Measurements from ENCODE around the gene RC3H1.
"Not testable (repeated sequence)": the region's sequence is repeated elsewhere in the genome, so short reads cannot be mapped to it uniquely, and the experiment has no call there.

Gene RC3H1

GRCh38 chr1:174031099-174031498 is 8.9 kb upstream of the RC3H1 start:
- DNase-seq (ENCODE audit: extremely low read depth in 1 of 2, low read depth in 1 of 2), result no peak

DNA sequence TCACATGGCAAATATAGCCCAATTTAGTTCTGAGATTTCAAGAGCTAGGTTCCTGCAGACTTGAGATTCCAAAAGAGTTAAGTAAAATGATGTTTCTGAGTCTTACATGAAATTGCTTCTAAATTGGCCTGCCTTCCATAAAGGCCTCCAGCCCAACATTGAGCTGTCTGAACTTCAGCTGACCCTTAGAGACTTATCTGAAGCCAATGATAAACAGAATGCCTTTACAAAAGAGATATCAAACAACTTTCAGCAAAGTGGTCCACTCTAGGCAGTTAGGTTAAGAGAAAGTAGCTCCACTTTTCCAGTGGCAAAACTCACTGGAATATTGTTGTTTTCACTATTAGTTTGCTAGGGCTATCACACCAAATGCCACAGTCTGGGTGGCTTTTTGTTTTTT is 6.3 kb upstream of the RC3H1 start:
- no peak for DNase-seq (ENCODE audit: extremely low read depth in 1 of 2, low read depth in 1 of 2)

DNA sequence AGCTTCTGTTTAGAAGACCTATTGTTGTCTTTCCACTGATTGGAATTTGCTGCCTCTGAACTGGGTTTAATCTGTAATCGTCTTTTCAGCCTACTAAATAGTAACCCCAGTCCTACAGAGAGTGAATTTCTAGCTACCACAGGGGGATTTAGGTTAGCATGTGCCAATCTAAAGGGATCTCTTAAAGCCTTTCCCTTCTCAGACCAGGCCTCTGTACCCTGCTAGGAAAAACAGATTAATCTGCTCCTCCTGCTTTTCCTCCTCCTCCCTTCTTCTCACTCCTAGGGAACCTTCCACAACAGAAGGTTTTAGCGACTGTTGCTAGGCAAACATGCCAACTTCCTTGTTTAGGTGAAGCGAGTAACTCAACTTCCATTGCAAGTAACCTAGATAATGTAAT is 1.3 kb upstream of the RC3H1 start:
- no peak for DNase-seq (ENCODE audit: extremely low read depth in 1 of 2, low read depth in 1 of 2)

DNA sequence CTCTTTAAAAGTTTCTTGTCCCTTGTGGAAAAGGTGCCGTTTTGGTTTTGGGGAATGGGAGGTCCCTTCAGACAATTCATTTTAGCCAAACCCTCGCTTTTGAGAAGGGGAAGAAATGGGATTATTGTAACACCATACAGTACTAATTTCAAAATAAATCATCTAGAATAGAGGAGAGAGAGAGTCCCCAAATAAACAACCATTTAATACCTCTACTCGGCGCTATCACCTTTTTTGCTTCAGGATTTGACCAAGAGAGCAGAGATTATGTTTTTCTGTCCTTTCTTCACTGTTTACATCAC is 770 bp upstream of the RC3H1 start:
- DNase-seq (ENCODE audit: extremely low read depth in 1 of 2, low read depth in 1 of 2), result no peak

GRCh38 chr1:174021591-174022079 is 522 bp downstream of the RC3H1 start:
- peak in 1 of 2 donors; percentile 15 for DNase-seq (ENCODE audit: extremely low read depth in 1 of 2, low read depth in 1 of 2)

- DNase-seq (ENCODE audit: extremely low read depth in 1 of 2, low read depth in 1 of 2), result no peak
These were observed 3.6 kb downstream of the RC3H1 start for GRCh38 chr1:174018565-174018964.

GRCh38 chr1:174017231-174017970 is 4.8 kb downstream of the RC3H1 start:
- no peak for DNase-seq (ENCODE audit: extremely low read depth in 1 of 2, low read depth in 1 of 2)

- DNase-seq (ENCODE audit: extremely low read depth in 1 of 2, low read depth in 1 of 2), result no peak
These were observed 8.2 kb downstream of the RC3H1 start for GRCh38 chr1:174013864-174014418.

DNA sequence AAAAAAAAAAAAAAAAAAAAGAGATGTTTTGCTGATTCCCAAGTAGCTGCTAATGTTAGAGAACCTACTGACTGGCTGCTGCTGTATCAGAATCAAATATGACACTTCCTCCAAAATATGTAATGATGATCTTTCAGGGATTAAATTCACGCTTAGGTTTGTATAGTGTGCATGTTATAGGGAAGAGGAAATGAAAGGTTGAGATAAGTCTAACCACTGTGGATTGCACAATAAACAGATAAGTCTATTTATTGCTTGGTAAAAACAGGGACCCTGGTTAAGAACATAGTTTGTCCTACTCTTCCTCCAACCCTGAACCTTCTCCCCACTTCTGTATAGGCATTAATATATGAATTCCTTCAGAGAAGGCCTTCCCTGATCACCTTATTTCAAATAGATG is 13.2 kb downstream of the RC3H1 start:
- DNase-seq (ENCODE audit: extremely low read depth in 1 of 2, low read depth in 1 of 2), result no peak

DNA sequence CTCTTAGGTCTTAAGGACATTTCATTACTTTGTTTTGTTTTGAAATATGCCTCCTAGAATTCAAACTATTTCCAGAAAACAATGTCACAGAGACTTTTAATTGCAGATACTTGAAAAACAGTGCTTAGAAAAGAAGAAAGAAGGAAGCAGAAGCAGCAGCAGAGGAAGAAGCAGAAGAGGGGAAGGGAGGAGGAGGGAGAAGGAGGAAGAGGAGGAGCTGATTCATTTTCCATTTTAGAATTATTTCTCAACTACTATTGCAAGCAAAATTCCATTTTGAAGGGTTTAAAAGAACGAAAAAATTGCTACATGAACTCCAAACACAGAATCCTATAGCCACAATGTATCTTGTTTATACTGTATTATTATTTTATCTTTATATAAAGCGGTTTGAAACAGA is 13.9 kb downstream of the RC3H1 start:
- DNase-seq (ENCODE audit: extremely low read depth in 1 of 2, low read depth in 1 of 2), result no peak

DNA sequence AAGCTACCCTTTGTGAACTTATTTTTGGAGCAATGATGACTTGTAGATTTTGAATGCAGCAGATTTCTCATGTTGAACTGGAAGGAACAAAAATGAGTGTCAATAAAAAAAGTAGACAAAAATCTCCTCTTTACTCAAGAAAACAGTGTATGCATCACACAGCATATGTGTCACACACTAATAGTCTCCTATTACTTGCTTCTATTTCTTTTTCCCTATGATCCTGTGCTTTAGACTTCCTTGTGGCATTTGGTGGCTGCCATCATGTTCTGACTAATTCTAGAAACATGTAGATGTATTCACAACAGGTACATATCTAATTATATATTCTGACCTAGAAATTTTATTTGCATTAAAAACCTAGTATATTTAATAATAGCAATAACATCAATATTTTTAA is 14.3 kb downstream of the RC3H1 start:
- no peak for DNase-seq (ENCODE audit: extremely low read depth in 1 of 2, low read depth in 1 of 2)

GRCh38 chr1:174005032-174005431 is 17.1 kb downstream of the RC3H1 start:
- no peak for DNase-seq (ENCODE audit: extremely low read depth in 1 of 2, low read depth in 1 of 2)

DNA sequence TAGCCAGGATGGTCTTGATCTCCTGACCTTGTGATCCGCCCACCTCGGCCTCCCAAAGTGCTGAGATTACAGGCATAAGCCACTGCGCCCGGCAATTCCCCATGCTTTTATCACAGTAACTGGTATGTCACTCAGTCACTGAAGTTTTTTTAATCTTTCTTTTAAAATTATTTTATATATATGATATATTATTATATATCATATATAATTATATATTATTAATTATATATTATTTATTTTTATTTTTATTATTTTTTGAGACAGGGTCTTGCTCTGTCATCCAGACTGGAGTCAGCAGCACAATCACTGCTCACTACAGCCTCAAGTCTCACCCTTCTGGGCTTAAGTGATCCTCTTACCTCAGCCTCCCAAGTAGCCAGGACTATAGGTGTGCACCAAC is 18.3 kb downstream of the RC3H1 start:
- no peak for DNase-seq (ENCODE audit: extremely low read depth in 1 of 2, low read depth in 1 of 2)

- no peak for DNase-seq (ENCODE audit: extremely low read depth in 1 of 2, low read depth in 1 of 2)
These were observed 20.6 kb downstream of the RC3H1 start for GRCh38 chr1:174001573-174001972.

GRCh38 chr1:174000371-174000770 is 21.8 kb downstream of the RC3H1 start:
- no peak for DNase-seq (ENCODE audit: extremely low read depth in 1 of 2, low read depth in 1 of 2)

DNA sequence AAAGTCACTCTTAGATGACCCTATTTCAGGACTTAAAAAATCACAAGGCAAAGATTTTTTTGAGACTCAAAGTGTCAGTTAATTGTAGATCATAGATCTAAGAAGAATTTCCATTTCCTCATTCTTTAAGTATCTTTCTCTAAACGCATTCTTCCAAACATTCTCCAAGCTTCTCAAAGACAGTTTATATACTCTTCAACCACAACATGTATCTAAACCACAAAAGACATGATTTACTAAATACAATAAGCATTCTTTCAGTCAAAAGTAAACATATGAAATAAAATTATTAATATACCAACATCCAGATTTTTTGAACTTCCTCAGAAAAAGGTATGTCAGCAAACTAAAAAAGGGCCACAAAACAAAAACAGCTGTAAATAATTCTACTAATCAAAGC is 24.4 kb downstream of the RC3H1 start:
- no peak for DNase-seq (ENCODE audit: extremely low read depth in 1 of 2, low read depth in 1 of 2)

DNA sequence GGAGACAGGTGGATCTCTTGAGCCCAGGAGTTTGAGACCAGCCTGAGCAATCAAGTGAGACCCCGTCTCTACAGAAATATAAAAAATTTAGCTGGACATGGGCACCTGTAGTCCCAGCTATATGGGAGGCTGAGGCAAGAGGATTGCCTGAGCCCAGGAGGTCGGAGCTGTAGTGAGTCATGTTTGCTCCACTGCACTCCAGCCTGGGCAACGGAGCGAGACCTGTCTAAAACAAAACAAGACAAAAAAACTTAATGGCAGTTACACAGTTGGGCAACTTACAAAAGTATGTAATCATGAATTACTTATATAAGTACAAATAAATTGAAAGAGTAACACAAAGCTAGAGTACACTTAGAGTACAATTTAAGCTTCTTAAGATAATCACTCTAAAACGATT is 25.2 kb downstream of the RC3H1 start:
- DNase-seq (ENCODE audit: extremely low read depth in 1 of 2, low read depth in 1 of 2), result no peak

DNA sequence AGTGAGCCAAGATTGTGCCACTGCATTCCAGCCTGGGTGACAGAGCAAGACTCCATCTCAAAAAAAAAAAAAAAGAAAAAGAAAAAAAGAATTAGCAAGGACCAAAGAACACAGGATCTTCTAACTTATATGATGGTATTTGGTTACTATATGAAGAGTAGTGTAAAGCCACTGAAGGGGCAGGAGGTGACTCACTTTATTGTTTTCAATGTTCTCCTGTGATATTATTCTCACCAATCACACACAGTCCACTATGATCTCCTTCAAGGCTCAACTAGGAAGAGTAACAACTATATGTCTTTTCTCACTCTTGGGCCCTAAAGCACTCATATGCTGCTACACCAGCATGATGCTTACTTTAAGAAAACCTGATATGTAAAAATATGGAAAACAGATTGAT is 26.7 kb downstream of the RC3H1 start:
- DNase-seq (ENCODE audit: extremely low read depth in 1 of 2, low read depth in 1 of 2), result no peak

GRCh38 chr1:173993948-173994347 is 28.2 kb downstream of the RC3H1 start:
- not testable (repeated sequence) for DNase-seq (ENCODE audit: extremely low read depth in 1 of 2, low read depth in 1 of 2)

DNA sequence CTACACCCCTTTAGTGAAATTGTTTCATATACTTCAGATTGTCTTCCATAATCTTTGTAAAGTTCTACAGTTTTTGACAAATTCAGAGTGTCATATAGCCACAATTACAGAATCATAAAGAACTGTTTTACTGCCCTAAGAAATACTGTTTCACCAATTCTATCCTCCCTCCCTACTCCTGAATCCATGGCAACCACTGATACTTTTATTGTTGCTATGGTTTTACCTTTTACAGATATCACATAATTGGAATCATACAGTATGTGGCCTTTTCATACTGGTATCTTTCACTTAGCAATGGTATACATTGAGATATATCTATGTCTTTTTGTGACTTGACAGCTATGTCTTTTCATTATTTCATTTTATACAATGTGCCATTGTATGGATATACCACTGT is 34.1 kb downstream of the RC3H1 start:
- DNase-seq (ENCODE audit: extremely low read depth in 1 of 2, low read depth in 1 of 2), result no peak

- no peak for DNase-seq (ENCODE audit: extremely low read depth in 1 of 2, low read depth in 1 of 2)
These were observed 35.2 kb downstream of the RC3H1 start for GRCh38 chr1:173986951-173987350.

DNA sequence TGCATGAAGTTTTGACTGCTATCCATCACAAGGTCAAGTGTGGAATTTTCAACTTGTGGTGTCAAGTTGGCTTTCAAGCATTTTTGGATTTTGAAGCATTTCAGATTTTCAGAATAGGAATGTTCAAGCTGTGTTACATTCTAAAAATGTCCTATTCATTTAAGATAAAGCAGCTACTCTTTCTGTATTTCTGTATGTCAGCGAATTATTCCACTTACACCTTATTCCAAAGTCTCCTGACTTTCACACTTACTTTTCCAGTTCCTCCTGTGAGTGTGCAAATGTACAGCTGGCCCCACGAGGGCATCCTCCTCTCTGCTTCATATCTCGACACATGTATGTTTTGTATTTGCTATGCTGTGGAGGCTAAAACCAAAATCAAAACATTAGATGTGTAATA is 51.9 kb downstream of the RC3H1 start:
- no peak for DNase-seq (ENCODE audit: extremely low read depth in 1 of 2, low read depth in 1 of 2)

DNA sequence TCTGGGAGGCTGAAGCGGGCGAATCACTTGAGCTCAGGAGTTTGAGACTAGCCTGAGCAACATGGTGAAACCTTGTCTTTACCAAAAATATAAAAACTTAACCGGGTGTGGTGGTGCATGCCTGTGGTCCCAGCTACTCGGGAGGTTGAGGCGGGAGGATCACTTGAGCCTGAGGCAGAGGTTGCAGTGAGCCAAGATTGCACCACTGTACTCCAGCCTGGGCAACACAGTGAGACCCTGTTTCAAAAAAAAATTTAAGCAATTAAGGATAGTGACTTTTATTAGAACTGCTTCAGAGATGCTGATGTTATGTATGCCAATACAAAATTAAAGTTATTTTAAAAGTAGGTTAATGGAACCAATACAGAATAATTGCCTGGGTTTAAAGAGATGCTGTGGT is 56.3 kb downstream of the RC3H1 start:
- not testable (repeated sequence) for DNase-seq (ENCODE audit: extremely low read depth in 1 of 2, low read depth in 1 of 2)
